ENCODE data around the gene BET1L.

DNA sequence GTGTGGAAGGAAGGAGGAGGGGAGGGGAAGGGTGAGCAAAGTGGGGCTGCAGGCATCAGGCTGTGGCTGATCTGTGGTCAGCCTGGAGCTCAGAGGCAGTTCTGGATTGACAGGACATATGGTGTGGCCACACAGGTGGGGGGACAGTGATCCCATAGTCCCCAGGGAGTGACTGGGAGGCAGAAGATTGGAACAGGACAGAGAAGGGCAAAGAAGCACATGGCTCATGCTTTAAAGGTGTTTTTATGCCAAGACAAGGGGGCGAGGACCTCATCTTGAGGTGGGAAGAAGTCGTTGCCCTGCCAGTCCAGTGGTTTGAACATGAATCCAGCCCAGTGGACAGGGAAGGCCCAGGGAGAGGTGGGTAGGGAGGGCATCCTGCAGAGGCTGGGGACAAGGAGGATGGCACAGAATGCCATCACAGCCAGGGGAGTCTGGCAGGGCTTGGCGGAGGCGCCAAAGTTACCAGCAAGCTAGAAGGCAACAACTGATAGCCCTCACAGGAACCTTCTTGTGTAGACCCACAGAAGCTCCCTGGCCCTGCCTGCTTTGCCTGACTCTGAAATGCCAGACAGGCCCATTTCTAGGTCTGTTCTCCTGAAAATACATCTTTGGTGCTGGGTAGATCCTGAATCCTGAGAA lies 3.1 kb downstream of the BET1L start:
- TF ChIP-seq, protein P1, sequence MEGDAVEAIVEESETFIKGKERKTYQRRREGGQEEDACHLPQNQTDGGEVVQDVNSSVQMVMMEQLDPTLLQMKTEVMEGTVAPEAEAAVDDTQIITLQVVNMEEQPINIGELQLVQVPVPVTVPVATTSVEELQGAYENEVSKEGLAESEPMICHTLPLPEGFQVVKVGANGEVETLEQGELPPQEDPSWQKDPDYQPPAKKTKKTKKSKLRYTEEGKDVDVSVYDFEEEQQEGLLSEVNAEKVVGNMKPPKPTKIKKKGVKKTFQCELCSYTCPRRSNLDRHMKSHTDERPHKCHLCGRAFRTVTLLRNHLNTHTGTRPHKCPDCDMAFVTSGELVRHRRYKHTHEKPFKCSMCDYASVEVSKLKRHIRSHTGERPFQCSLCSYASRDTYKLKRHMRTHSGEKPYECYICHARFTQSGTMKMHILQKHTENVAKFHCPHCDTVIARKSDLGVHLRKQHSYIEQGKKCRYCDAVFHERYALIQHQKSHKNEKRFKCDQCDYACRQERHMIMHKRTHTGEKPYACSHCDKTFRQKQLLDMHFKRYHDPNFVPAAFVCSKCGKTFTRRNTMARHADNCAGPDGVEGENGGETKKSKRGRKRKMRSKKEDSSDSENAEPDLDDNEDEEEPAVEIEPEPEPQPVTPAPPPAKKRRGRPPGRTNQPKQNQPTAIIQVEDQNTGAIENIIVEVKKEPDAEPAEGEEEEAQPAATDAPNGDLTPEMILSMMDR (IDR thresholded peaks at IDR 0.05; ENCODE audit: low read length): no peak
- no peak for TF ChIP-seq EZH2 (IDR thresholded peaks at IDR 0.05; ENCODE audit: borderline replicate concordance, low read length)

Data from OCI-LY1 (cell line).